ENCODE data around the gene ZC3H10.
"Not testable (repeated sequence)": the region's sequence is repeated elsewhere in the genome, so short reads cannot be mapped to it uniquely, and the experiment has no call there.

The ZC3H10 gene

GRCh38 chr12:56117778-56118687 lies at the start of gene ZC3H10:
Gene ZC3H10, plus strand, starts transcription at chr12:56118266. Its CDS starts 2,297 bp downstream, at chr12:56120563.
- peak; percentile 99 for DNase-seq (ENCODE audit: low spot score)

- DNase-seq (ENCODE audit: low spot score) = no peak
These were observed 46.4 kb upstream of the ZC3H10 start for GRCh38 chr12:56071648-56072047.

- no peak for DNase-seq (ENCODE audit: low spot score)
These were observed 43.7 kb upstream of the ZC3H10 start for GRCh38 chr12:56074396-56074795.

GRCh38 chr12:56077966-56078365 lies 40.1 kb upstream of the ZC3H10 start:
- not testable (repeated sequence) for DNase-seq (ENCODE audit: low spot score)

- no peak for DNase-seq (ENCODE audit: low spot score)
These were observed 39.6 kb upstream of the ZC3H10 start for GRCh38 chr12:56078427-56078826.

GRCh38 chr12:56078931-56079722 lies 38.9 kb upstream of the ZC3H10 start:
- peak; percentile 89 for DNase-seq (ENCODE audit: low spot score)

- peak; percentile 89 for DNase-seq (ENCODE audit: low spot score)
These were observed 38.1 kb upstream of the ZC3H10 start, which contains the start of gene ERBB3 for GRCh38 chr12:56079723-56080555. Gene ERBB3, plus strand, starts transcription at chr12:56080165. Its CDS starts 136 bp downstream, at chr12:56080301.

GRCh38 chr12:56080556-56081138 lies 37.4 kb upstream of the ZC3H10 start:
- DNase-seq (ENCODE audit: low spot score) = peak; percentile 66

- peak; percentile 44 for DNase-seq (ENCODE audit: low spot score)
These were observed 36.4 kb upstream of the ZC3H10 start for GRCh38 chr12:56081393-56082347.

GRCh38 chr12:56082382-56082781 lies 35.7 kb upstream of the ZC3H10 start:
- no peak for DNase-seq (ENCODE audit: low spot score)

GRCh38 chr12:56082967-56083366 lies 35.1 kb upstream of the ZC3H10 start:
- no peak for DNase-seq (ENCODE audit: low spot score)

- no peak for DNase-seq (ENCODE audit: low spot score)
These were observed 33.0 kb upstream of the ZC3H10 start for GRCh38 chr12:56084958-56085543.

GRCh38 chr12:56086096-56086495 lies 32.0 kb upstream of the ZC3H10 start:
- no peak for DNase-seq (ENCODE audit: low spot score)

GRCh38 chr12:56086608-56087007 lies 31.5 kb upstream of the ZC3H10 start:
- no peak for DNase-seq (ENCODE audit: low spot score)

- DNase-seq (ENCODE audit: low spot score) = no peak
These were observed 30.8 kb upstream of the ZC3H10 start for GRCh38 chr12:56087220-56087619.

GRCh38 chr12:56097738-56098137 lies 20.3 kb upstream of the ZC3H10 start:
- DNase-seq (ENCODE audit: low spot score) = no peak

GRCh38 chr12:56098592-56098991 lies 19.5 kb upstream of the ZC3H10 start:
- DNase-seq (ENCODE audit: low spot score) = no peak

GRCh38 chr12:56099787-56100186 lies 18.3 kb upstream of the ZC3H10 start:
- DNase-seq (ENCODE audit: low spot score) = no peak

GRCh38 chr12:56101045-56101444 lies 17.0 kb upstream of the ZC3H10 start:
- DNase-seq (ENCODE audit: low spot score) = no peak

GRCh38 chr12:56102683-56103065 lies 15.4 kb upstream of the ZC3H10 start:
- DNase-seq (ENCODE audit: low spot score) = no peak

Measured in SW480 (cell line).